OCI-LY7 (cell line): ENCODE data around the gene PRG3. TPM values are rescaled to one million over a fixed set of nuclear protein-coding genes. Genes with fewer than 3 reads are reported as not detected.

Experiments
- BruUV-seq: library from RNA; stranded (reverse); fragments of 400-500 nt; replicated peaks from 2 replicates; lab custom pipeline; 2021; lab: Mats Ljungman, UMichigan
- CTCF ChIA-PET: fragments of 300-600 bp; sonication (Branson Sonifier 250); formaldehyde crosslinking; loops from one replicate; lab custom pipeline; 2022; ENCODE audit warnings: antibody characterized with exemption; ENCODE audit not compliant: unreplicated experiment; lab: Charles Lee
- POLR2A ChIA-PET: fragments of 300-600 bp; sonication (Branson Sonifier 250); formaldehyde crosslinking; loops from one replicate; lab custom pipeline; 2022; ENCODE audit warnings: antibody characterized with exemption; lab: Charles Lee
- DNase-seq: peaks from one replicate; pipeline ENCODE4 v3.0.0-alpha.2; 2015; ENCODE audit warnings: low spot score
- H2AFZ ChIP-seq: fragments of 200-600 bp; sonication (generic), shearing (Covaris generic); 2 replicates; pipeline ENCODE4 v1.6.1; 2014; ENCODE audit warnings: mild to moderate bottlenecking, antibody characterized with exemption, low read length, moderate library complexity
- H3K27ac ChIP-seq: fragments of 200-600 bp; sonication (generic); 2 replicates; pipeline ENCODE4 v1.5.1; 2014; ENCODE audit warnings: mixed run types, low read depth, mild to moderate bottlenecking, moderate library complexity, low read length, inconsistent platforms; ENCODE audit not compliant: poor library complexity, severe bottlenecking
- H3K36me3 ChIP-seq: fragments of 200-600 bp; sonication (generic); 2 replicates; pipeline ENCODE4 v1.6.1; 2014; ENCODE audit warnings: mild to moderate bottlenecking, antibody characterized with exemption, low read length, moderate library complexity, mixed read lengths; ENCODE audit not compliant: insufficient read depth
- H3K4me1 ChIP-seq: fragments of 200-600 bp; sonication (generic); 2 replicates; pipeline ENCODE4 v1.5.1; 2014; ENCODE audit warnings: mild to moderate bottlenecking, low read length; ENCODE audit not compliant: insufficient read depth, poor library complexity, severe bottlenecking
- H3K4me2 ChIP-seq: fragments of 200-600 bp; sonication (generic); 2 replicates; pipeline ENCODE4 v1.6.1; 2014; ENCODE audit warnings: mild to moderate bottlenecking, low read length
- H3K4me3 ChIP-seq: fragments of 200-600 bp; sonication (generic); 2 replicates; pipeline ENCODE4 v1.5.1; 2014; ENCODE audit warnings: mild to moderate bottlenecking, low read depth, low read length; ENCODE audit not compliant: poor library complexity, severe bottlenecking
- H3K79me2 ChIP-seq: fragments of 200-600 bp; sonication (generic); 2 replicates; pipeline ENCODE4 v1.6.1; 2016; ENCODE audit warnings: low read depth, mild to moderate bottlenecking, low read length, moderate library complexity, mixed read lengths; ENCODE audit not compliant: insufficient read depth
- H3K9me2 ChIP-seq: fragments of 200-600 bp; sonication (generic); 2 replicates; pipeline ENCODE4 v1.6.1; 2016; ENCODE audit warnings: mild to moderate bottlenecking, low read length, mixed read lengths; ENCODE audit not compliant: insufficient read depth
- H3K9me3 ChIP-seq: fragments of 200-600 bp; sonication (generic); 2 replicates; pipeline ENCODE4 v1.6.1; 2014; ENCODE audit warnings: mild to moderate bottlenecking, mixed run types, low read length, mixed read lengths
- H4K20me1 ChIP-seq: fragments of 200-600 bp; sonication (generic); 2 replicates; pipeline ENCODE4 v1.6.1; 2014; ENCODE audit warnings: mild to moderate bottlenecking, antibody characterized with exemption, low read length, moderate library complexity, mixed read lengths; ENCODE audit not compliant: insufficient read depth
- EZH2phosphoT487 ChIP-seq: fragments of 200-600 bp; sonication (generic); IDR thresholded peaks from 2 replicates; pipeline ENCODE4 v1.6.1; 2018; ENCODE audit warnings: low read depth, borderline replicate concordance, mild to moderate bottlenecking, mixed run types, antibody characterized with exemption, low read length, moderate library complexity, mixed read lengths
- intact Hi-C: fragments of 100-400 bp; cut with micrococcal nuclease; formaldehyde crosslinking; loops from one replicate; pipeline ENCODE4 v1.10.0; 2022; ENCODE audit not compliant: unreplicated experiment
- total RNA-seq, 2 experiments: library from RNA; depleted of rRNA in 1 of 2; stranded (reverse); fragments of >200 nt in 1 of 2; shearing (Covaris generic) in 1 of 2; gene quantifications; 2 replicates each; pipeline ENCODE4 v1.2.3, GENCODE V29; 2014 to 2022
- TF ChIP-seq, protein P1 (sequence below): fragments of 200-600 bp; sonication (generic); conservative IDR thresholded peaks from 2 replicates; pipeline ENCODE4 v1.5.1; 2014; ENCODE audit warnings: mild to moderate bottlenecking, antibody characterized with exemption, low read length, moderate library complexity, mixed read lengths

The PRG3 gene
- total RNA-seq, 2 experiments from 2014 or later: not detected

DNA sequence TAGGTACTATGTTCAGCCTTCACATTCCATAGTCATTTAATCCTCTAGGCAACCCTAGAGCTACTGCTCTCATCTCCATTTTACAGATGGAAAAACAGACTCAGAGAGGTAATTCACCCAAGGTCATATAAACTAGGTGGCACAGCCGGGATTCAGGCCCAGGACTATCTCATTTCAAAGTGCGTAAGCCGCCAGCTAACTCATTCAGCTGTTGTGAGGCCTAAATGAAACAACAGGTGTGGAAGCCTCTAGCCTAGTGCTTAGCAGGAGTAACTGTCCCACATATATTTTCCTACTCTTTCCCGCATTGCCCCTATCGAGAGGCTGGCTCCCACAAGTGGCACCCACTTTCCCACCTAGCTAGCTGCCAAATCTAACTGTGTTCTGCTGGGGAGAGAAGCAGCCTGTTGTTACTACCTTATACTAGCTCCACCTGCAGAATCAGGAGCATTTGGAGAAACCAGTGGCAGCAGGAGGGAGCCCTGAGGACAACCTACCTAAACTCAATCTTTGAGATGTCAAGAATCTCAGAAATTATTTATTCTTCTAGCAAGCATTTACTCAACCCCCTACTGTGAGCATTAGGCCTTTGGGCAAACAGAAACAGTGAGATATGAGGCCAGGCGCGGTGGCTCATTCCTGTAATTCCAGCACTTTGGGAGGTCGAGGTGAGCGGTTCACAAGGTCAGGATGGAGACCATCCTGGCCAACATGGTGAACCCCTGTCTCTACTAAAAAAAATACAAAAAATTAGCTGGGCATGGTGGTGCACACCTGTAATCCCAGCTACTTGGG, 20.9 kb downstream of the PRG3 start:
- no TSS peak for BruUV-seq
- Histone ChIP-seq H3K4me3 (no peak overlapping the region), H3K36me3 (no peaks in the 10 kb centered on the region), H2AFZ (no peak overlapping the region), H3K4me1 (no peaks in the 10 kb centered on the region), H4K20me1 (no peaks in the 10 kb centered on the region), H3K4me2 (no peak overlapping the region), H3K27ac (no peak overlapping the region), H3K9me2 (no peaks in the 10 kb centered on the region), H3K79me2 (no peaks in the 10 kb centered on the region), H3K9me3 (no peaks in the 10 kb centered on the region)
- ChIA-PET CTCF (no interaction called here), POLR2A (interaction anchor here (0.6 kb wide), 1 partner anchor 13 kb away, joined by 3 read pairs; no protein-coding TSS in a partner anchor)
- DNase-seq: no peak
- intact Hi-C loops: no loop called here
- TF ChIP-seq EZH2phosphoT487: no peak
- TF ChIP-seq, protein P1, sequence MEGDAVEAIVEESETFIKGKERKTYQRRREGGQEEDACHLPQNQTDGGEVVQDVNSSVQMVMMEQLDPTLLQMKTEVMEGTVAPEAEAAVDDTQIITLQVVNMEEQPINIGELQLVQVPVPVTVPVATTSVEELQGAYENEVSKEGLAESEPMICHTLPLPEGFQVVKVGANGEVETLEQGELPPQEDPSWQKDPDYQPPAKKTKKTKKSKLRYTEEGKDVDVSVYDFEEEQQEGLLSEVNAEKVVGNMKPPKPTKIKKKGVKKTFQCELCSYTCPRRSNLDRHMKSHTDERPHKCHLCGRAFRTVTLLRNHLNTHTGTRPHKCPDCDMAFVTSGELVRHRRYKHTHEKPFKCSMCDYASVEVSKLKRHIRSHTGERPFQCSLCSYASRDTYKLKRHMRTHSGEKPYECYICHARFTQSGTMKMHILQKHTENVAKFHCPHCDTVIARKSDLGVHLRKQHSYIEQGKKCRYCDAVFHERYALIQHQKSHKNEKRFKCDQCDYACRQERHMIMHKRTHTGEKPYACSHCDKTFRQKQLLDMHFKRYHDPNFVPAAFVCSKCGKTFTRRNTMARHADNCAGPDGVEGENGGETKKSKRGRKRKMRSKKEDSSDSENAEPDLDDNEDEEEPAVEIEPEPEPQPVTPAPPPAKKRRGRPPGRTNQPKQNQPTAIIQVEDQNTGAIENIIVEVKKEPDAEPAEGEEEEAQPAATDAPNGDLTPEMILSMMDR: no peak

DNA sequence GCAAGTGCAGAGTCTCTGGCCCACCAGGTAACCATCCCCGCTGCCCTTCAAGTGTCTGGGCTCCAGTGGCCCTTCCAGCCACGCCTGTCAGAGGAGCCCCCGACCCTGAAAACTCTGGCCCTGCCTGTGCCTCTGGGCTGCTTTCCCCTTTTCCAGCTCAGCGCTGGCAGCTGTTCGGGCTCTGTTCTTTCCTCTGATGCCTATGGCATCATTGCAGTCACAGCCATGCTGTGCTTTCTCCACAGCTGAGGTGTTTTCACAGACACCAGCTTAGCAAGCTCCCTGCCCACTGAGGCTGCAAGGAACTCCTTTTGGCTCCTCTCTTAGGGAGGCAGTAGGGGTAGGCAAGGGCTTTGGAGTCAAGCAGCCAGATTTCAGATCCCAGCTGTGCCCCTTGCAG, 21.6 kb downstream of the PRG3 start:
- Histone ChIP-seq H3K9me3 (no peaks in the 10 kb centered on the region), H3K79me2 (no peaks in the 10 kb centered on the region), H3K9me2 (no peaks in the 10 kb centered on the region), H3K27ac (no peak overlapping the region), H3K4me2 (no peak overlapping the region), H3K36me3 (no peaks in the 10 kb centered on the region), H2AFZ (no peak overlapping the region), H3K4me3 (no peak overlapping the region), H4K20me1 (no peaks in the 10 kb centered on the region), H3K4me1 (no peaks in the 10 kb centered on the region)
- BruUV-seq: no TSS peak
- no peak for TF ChIP-seq EZH2phosphoT487
- TF ChIP-seq, protein P1: no peak
- no peak for DNase-seq
- intact Hi-C loops: no loop called here
- POLR2A ChIA-PET: interaction anchor here (0.6 kb wide), 1 partner anchor 14 kb away, joined by 3 read pairs; no protein-coding TSS in a partner anchor
- CTCF ChIA-PET: no interaction called here

- ChIA-PET CTCF (no interaction called here), POLR2A (no interaction called here)
- BruUV-seq: no TSS peak
- no peaks in the 10 kb centered on the region for H3K9me2 ChIP-seq
- no peak overlapping the region for H3K4me2 ChIP-seq
- no peaks in the 10 kb centered on the region for H4K20me1 ChIP-seq
- no peak overlapping the region for H3K4me3 ChIP-seq
- intact Hi-C loops: no loop called here
- H2AFZ ChIP-seq: no peak overlapping the region
- H3K79me2 ChIP-seq: no peaks in the 10 kb centered on the region
- no peak overlapping the region for H3K27ac ChIP-seq
- no peaks in the 10 kb centered on the region for H3K9me3 ChIP-seq
- no peak for DNase-seq
- H3K36me3 ChIP-seq: no peaks in the 10 kb centered on the region
- no peak for TF ChIP-seq EZH2phosphoT487
- TF ChIP-seq, protein P1: no peak
- no peaks in the 10 kb centered on the region for H3K4me1 ChIP-seq
Measured at GRCh38 chr11:57358991-57359390, 22.0 kb downstream of the PRG3 start.
